Measurements from ENCODE around the gene MKLN1.
"Not testable (repeated sequence)": the region's sequence is repeated elsewhere in the genome, so short reads cannot be mapped to it uniquely, and the experiment has no call there.

MKLN1 gene

GRCh38 chr7:131501422-131501821 is 173.7 kb downstream of the MKLN1 start:
- no peak for DNase-seq (ENCODE audit: low read depth, low spot score)

GRCh38 chr7:131501930-131502685 is 174.4 kb downstream of the MKLN1 start:
- no peak for DNase-seq (ENCODE audit: low read depth, low spot score)

- peak; percentile 74 for DNase-seq (ENCODE audit: low read depth, low spot score)
These were observed 175.3 kb downstream of the MKLN1 start for GRCh38 chr7:131502810-131503508.

- no peak for DNase-seq (ENCODE audit: low read depth, low spot score)
These were observed 176.0 kb downstream of the MKLN1 start for GRCh38 chr7:131503639-131504038.

- DNase-seq (ENCODE audit: low read depth, low spot score) = no peak
These were observed 176.7 kb downstream of the MKLN1 start for GRCh38 chr7:131504157-131504899.

GRCh38 chr7:131505037-131505620 is 177.5 kb downstream of the MKLN1 start:
- DNase-seq (ENCODE audit: low read depth, low spot score) = not testable (repeated sequence)

GRCh38 chr7:131505636-131506557 is 178.2 kb downstream of the MKLN1 start:
- DNase-seq (ENCODE audit: low read depth, low spot score) = no peak

- no peak for DNase-seq (ENCODE audit: low read depth, low spot score)
These were observed 178.9 kb downstream of the MKLN1 start for GRCh38 chr7:131506597-131506996.

- peak; percentile 53 for DNase-seq (ENCODE audit: low read depth, low spot score)
These were observed 180.1 kb downstream of the MKLN1 start for GRCh38 chr7:131507592-131508331.

- DNase-seq (ENCODE audit: low read depth, low spot score) = no peak
These were observed 181.2 kb downstream of the MKLN1 start for GRCh38 chr7:131508754-131509486.

- no peak for DNase-seq (ENCODE audit: low read depth, low spot score)
These were observed 182.1 kb downstream of the MKLN1 start for GRCh38 chr7:131509781-131510180.

GRCh38 chr7:131511071-131511470 is 183.4 kb downstream of the MKLN1 start:
- DNase-seq (ENCODE audit: low read depth, low spot score) = no peak

- DNase-seq (ENCODE audit: low read depth, low spot score) = no peak
These were observed 184.3 kb downstream of the MKLN1 start for GRCh38 chr7:131511774-131512535.

- DNase-seq (ENCODE audit: low read depth, low spot score) = peak; percentile 72
These were observed 185.8 kb downstream of the MKLN1 start for GRCh38 chr7:131513245-131514061.

GRCh38 chr7:131515471-131515870 is 187.8 kb downstream of the MKLN1 start:
- not testable (repeated sequence) for DNase-seq (ENCODE audit: low read depth, low spot score)

- no peak for DNase-seq (ENCODE audit: low read depth, low spot score)
These were observed 189.7 kb downstream of the MKLN1 start for GRCh38 chr7:131517218-131517923.

- no peak for DNase-seq (ENCODE audit: low read depth, low spot score)
These were observed 190.9 kb downstream of the MKLN1 start for GRCh38 chr7:131518626-131519025.
